GM20000 (cell line): ENCODE results near the gene NYNRIN.
"Not testable (repeated sequence)": the region's sequence is repeated elsewhere in the genome, so short reads cannot be mapped to it uniquely, and the experiment has no call there.

Source experiments
- DNase-seq: peaks from one replicate; pipeline ENCODE4 v3.0.0; 2012; ENCODE audit warnings: low spot score
- TF ChIP-seq, protein P1 (sequence below): IDR thresholded peaks from 2 replicates; pipeline ENCODE4 v1.5.1; 2012; ENCODE audit warnings: mild to moderate bottlenecking, control low read depth; ENCODE audit errors: extremely low read depth, missing control alignments

NYNRIN gene

GRCh38 chr14:24379907-24380730 is 18.7 kb upstream of the NYNRIN start:
- DNase-seq = no peak
- TF ChIP-seq, protein P1, sequence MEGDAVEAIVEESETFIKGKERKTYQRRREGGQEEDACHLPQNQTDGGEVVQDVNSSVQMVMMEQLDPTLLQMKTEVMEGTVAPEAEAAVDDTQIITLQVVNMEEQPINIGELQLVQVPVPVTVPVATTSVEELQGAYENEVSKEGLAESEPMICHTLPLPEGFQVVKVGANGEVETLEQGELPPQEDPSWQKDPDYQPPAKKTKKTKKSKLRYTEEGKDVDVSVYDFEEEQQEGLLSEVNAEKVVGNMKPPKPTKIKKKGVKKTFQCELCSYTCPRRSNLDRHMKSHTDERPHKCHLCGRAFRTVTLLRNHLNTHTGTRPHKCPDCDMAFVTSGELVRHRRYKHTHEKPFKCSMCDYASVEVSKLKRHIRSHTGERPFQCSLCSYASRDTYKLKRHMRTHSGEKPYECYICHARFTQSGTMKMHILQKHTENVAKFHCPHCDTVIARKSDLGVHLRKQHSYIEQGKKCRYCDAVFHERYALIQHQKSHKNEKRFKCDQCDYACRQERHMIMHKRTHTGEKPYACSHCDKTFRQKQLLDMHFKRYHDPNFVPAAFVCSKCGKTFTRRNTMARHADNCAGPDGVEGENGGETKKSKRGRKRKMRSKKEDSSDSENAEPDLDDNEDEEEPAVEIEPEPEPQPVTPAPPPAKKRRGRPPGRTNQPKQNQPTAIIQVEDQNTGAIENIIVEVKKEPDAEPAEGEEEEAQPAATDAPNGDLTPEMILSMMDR = no peak

- TF ChIP-seq, protein P1 = no peak
Observed at GRCh38 chr14:24381363-24382063, 17.3 kb upstream of the NYNRIN start.

GRCh38 chr14:24382064-24382371 is 16.8 kb upstream of the NYNRIN start:
- TF ChIP-seq, protein P1 = no peak
- no peak for DNase-seq

More at GRCh38 chr14:24381363-24382063, 17.3 kb upstream of the NYNRIN start:
- DNase-seq = no peak

GRCh38 chr14:24384169-24384568 is 14.6 kb upstream of the NYNRIN start:
- DNase-seq = no peak
- TF ChIP-seq, protein P1 = no peak

DNA sequence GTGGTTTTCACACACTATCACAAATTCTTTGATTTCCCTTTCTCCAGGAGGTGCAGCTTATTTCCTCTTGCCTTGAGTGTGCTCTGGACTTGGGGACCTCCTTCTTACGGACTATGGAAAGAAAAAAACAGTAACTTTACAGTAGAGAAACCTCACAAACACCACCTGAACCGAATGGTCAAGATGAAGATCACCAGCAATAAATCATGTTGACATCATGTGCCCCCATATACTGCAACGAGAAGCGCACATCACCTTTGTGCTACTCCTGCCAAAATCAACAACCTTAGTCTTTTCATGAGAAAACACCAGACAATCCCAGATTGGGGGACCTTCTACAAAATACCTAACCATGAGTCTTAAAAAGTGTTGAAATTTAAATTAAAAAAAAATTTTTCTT is 13.3 kb upstream of the NYNRIN start:
- TF ChIP-seq, protein P1 = no peak
- no peak for DNase-seq

- TF ChIP-seq, protein P1 = no peak
- DNase-seq = no peak
Observed at GRCh38 chr14:24387009-24387345, 11.8 kb upstream of the NYNRIN start.

DNA sequence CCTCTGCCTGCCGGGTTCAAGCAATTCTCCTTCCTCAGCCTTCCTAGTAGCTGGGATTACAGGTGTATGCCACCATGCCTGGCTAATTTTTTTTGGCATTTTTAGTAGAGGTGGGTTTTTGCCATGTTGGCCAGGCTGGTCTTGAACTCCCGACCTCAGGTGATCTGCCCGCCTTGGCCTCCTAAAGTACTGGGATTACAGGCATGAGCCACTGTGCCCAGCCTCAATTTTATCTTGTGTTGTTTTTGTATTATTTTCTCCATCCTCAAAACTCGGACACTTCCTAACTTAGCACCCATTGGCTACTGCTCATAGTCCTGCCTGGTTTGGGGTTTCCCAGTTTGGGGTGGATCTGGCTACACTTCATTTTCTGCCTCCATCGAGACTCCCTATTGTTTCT is 11.2 kb upstream of the NYNRIN start:
- not testable (repeated sequence) for DNase-seq
